Hepatocyte (in vitro differentiated cells): Measurements from ENCODE around the gene SERPINA12. TPM values are rescaled to one million over a fixed set of nuclear protein-coding genes. Genes with fewer than 3 reads are reported as not detected.

ENCODE experiments used
- DNase-seq: peaks from one replicate; pipeline ENCODE4 v3.0.0-alpha.2; 2016; ENCODE audit warnings: low spot score
- H2AFZ ChIP-seq: fragments of 200-600 bp; sonication (generic); 2 replicates; pipeline ENCODE4 v1.6.0; 2016; ENCODE audit warnings: antibody characterized with exemption, mild to moderate bottlenecking
- H3K27ac ChIP-seq: fragments of 200-600 bp; sonication (generic); 2 replicates; pipeline ENCODE4 v1.5.1; 2016; ENCODE audit warnings: mild to moderate bottlenecking
- H3K27me3 ChIP-seq: fragments of 200-600 bp; sonication (generic); 2 replicates; pipeline ENCODE4 v1.6.1; 2016
- H3K36me3 ChIP-seq: fragments of 200-600 bp; sonication (generic); replicated peaks from 2 replicates; pipeline ENCODE4 v1.5.1; 2016; ENCODE audit warnings: low read depth; ENCODE audit not compliant: insufficient read depth
- H3K4me1 ChIP-seq: fragments of 200-600 bp; sonication (generic); 2 replicates; pipeline ENCODE4 v1.5.1; 2016; ENCODE audit warnings: mild to moderate bottlenecking, moderate library complexity; ENCODE audit not compliant: insufficient read depth
- H3K4me2 ChIP-seq: fragments of 200-600 bp; sonication (generic); 2 replicates; pipeline ENCODE4 v1.6.0; 2016
- H3K4me3 ChIP-seq: fragments of 200-600 bp; sonication (generic); 2 replicates; pipeline ENCODE4 v1.5.1; 2016; ENCODE audit warnings: mild to moderate bottlenecking
- H3K79me2 ChIP-seq: fragments of 200-600 bp; sonication (generic); 2 replicates; pipeline ENCODE4 v1.6.0; 2017; ENCODE audit warnings: mild to moderate bottlenecking
- H3K9me2 ChIP-seq: fragments of 200-600 bp; sonication (generic); replicated peaks from 2 replicates; pipeline ENCODE4 v1.6.0; 2017; ENCODE audit warnings: mild to moderate bottlenecking; ENCODE audit not compliant: insufficient read depth
- H3K9me3 ChIP-seq: fragments of 200-600 bp; sonication (generic); 2 replicates; pipeline ENCODE4 v1.5.1; 2016; ENCODE audit warnings: low read depth, mild to moderate bottlenecking
- H4K20me1 ChIP-seq: fragments of 200-600 bp; sonication (generic); 2 replicates; pipeline ENCODE4 v1.6.0; 2016; ENCODE audit warnings: mild to moderate bottlenecking; ENCODE audit not compliant: insufficient read depth, poor library complexity, severe bottlenecking
- EZH2 ChIP-seq: fragments of 200-600 bp; sonication (generic); IDR thresholded peaks from 2 replicates; pipeline ENCODE4 v1.6.1; 2016; ENCODE audit warnings: antibody characterized with exemption, mild to moderate bottlenecking, borderline replicate concordance
- EZH2phosphoT487 ChIP-seq: fragments of 200-600 bp; sonication (generic); IDR thresholded peaks from one replicate; pipeline ENCODE4 v1.6.1; 2018; ENCODE audit warnings: antibody characterized with exemption, mild to moderate bottlenecking, low read depth, moderate library complexity; ENCODE audit not compliant: unreplicated experiment, severe bottlenecking
- WGBS: methylation state at CpG from one replicate; pipeline ENCODE4 v1.1.6; 2016; ENCODE audit warnings: low lambda C conversion rate; ENCODE audit errors: missing lambda C conversion rate; 5-methylcytosine and 5-hydroxymethylcytosine counted together
- polyA plus RNA-seq: library from polyadenylated mRNA; unstranded; fragments of >200 nt; fragmentation: Nextera tagmentation; extraction: Ambion mirVana; gene quantifications from 2 replicates; pipeline ENCODE4 v1.2.1, GENCODE V29; 2016
- total RNA-seq: library from RNA; depleted of rRNA; stranded (reverse); fragments of >200 nt; gene quantifications from 2 replicates; pipeline ENCODE4 v1.2.3, GENCODE V29; 2014
- TF ChIP-seq, protein P1 (sequence below): fragments of 200-600 bp; sonication (generic); IDR thresholded peaks from 2 replicates; pipeline ENCODE4 v1.5.1; 2016; ENCODE audit warnings: antibody characterized with exemption, mild to moderate bottlenecking; ENCODE audit not compliant: poor library complexity

SERPINA12 gene
- total and polyA plus RNA-seq, 2 experiments from 2014 or later = 0.25 TPM; not detected in 1

DNA sequence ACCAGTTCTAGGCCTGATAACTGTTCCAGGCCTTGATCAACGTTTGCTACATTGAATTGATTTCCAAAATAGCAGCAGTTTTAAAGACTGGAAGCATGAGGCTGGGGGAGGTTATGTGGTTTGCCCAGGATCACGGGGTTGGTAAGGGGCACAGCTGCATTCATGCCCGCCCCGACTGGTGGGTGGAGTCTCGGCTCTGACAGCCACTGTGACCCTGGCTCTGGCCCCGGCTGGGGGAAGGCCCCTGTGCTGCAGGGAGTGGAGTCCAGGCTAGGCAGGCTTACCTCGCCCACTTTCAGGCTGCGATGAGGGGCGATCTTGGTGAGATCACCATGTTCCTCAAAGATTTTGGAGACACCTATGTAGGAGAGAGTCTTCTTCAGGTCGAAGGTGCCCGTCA, 19.9 kb downstream of the SERPINA12 start:
- no peak overlapping the region for H2AFZ ChIP-seq
- no peak for DNase-seq
- TF ChIP-seq EZH2phosphoT487 (no peak), EZH2 (no peak)
- TF ChIP-seq, protein P1, sequence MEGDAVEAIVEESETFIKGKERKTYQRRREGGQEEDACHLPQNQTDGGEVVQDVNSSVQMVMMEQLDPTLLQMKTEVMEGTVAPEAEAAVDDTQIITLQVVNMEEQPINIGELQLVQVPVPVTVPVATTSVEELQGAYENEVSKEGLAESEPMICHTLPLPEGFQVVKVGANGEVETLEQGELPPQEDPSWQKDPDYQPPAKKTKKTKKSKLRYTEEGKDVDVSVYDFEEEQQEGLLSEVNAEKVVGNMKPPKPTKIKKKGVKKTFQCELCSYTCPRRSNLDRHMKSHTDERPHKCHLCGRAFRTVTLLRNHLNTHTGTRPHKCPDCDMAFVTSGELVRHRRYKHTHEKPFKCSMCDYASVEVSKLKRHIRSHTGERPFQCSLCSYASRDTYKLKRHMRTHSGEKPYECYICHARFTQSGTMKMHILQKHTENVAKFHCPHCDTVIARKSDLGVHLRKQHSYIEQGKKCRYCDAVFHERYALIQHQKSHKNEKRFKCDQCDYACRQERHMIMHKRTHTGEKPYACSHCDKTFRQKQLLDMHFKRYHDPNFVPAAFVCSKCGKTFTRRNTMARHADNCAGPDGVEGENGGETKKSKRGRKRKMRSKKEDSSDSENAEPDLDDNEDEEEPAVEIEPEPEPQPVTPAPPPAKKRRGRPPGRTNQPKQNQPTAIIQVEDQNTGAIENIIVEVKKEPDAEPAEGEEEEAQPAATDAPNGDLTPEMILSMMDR = no peak
- no peaks in the 10 kb centered on the region for H3K36me3 ChIP-seq
- H3K4me2 ChIP-seq = no peak overlapping the region
- H3K79me2 ChIP-seq = no peaks in the 10 kb centered on the region
- 88% methylated on average over 11 of the region's 11 CpGs for WGBS
- no peaks in the 10 kb centered on the region for H3K9me3 ChIP-seq
- no peak overlapping the region for H3K4me3 ChIP-seq
- H3K9me2 ChIP-seq = no peaks in the 10 kb centered on the region
- no peaks in the 10 kb centered on the region for H4K20me1 ChIP-seq
- H3K4me1 ChIP-seq = peaks cover 3% of the 10 kb centered on the region
- H3K27me3 ChIP-seq = no peaks in the 10 kb centered on the region
- H3K27ac ChIP-seq = no peak overlapping the region

DNA sequence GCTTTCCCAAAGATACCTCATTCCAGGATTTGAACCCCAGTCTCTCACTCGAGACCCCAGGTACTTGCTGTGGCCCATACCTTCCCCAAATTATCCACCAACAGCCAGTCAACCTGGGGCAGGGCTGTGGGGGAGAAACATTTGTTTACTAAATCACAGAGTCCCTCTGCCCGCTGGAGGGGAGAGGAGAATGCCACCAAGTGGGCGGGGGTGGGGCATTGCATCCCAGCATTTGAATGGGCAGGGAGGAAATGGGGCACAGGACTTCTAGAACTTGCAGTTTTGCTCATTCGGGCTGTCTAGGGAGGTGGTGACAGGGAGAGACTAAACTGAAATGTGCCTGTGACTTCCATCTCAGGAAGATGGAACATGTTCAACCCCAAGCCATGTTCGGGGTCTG, 22.4 kb downstream of the SERPINA12 start:
- WGBS = 40% methylated on average over 5 of the region's 5 CpGs
- Histone ChIP-seq H3K4me1 (peaks cover 3% of the 10 kb centered on the region), H3K36me3 (no peaks in the 10 kb centered on the region), H3K9me2 (no peaks in the 10 kb centered on the region), H3K27ac (no peak overlapping the region), H3K9me3 (no peaks in the 10 kb centered on the region), H3K79me2 (no peaks in the 10 kb centered on the region), H2AFZ (peak overlapping the region; percentile 22), H3K27me3 (no peaks in the 10 kb centered on the region), H4K20me1 (no peaks in the 10 kb centered on the region), H3K4me2 (peak overlapping the region; percentile 70), H3K4me3 (no peak overlapping the region)
- no peak for TF ChIP-seq EZH2
- DNase-seq = no peak

DNA sequence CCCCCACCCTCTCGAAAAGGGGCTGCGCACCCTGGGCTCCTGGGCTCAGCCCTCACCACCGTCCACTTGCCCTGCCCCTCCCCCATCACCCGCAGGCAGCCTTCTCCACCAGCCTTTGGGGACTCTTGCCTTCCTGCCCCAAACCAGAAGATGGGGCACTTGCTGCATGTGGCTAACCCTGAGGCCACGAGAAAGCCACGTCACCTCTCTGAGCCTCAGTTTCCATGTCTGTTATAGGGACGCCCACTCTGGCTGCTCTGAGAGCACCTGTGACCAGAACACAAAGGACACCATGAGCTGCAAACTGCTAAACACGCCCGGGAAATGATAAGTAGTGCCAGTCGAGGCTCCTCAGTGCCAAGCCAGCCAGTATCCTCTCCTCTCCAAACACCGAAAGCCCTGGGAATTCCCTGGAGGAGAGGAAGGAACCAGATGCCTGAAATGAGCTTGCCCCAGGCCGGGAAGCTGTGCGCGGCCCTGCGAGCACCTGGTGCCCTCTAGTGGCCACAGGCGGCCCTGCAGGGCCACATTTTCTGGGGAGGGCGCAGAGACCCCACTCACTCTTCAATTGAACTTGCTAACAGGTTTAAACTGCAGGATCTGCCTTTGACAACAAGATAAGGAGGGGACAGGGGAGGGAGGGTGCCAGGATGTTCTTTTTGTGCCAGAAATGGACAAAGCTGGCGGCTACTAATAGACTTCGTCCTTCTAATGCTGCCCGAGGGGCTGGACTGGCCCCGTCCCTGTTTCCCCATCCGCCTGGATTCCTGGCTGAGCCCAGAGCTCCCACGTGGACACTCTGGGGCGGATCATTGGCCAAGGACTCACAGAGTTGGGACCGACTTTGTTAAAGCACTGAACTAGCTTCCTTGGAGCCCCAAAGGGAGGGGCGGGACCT, 23.1 kb downstream of the SERPINA12 start:
- Histone ChIP-seq H3K4me3 (no peak overlapping the region), H3K4me2 (peak overlapping the region; percentile 70), H3K4me1 (peaks cover 5% of the 10 kb centered on the region), H4K20me1 (no peaks in the 10 kb centered on the region), H3K36me3 (no peaks in the 10 kb centered on the region), H3K9me3 (no peaks in the 10 kb centered on the region), H3K79me2 (no peaks in the 10 kb centered on the region), H3K9me2 (no peaks in the 10 kb centered on the region), H3K27ac (no peak overlapping the region), H3K27me3 (no peaks in the 10 kb centered on the region), H2AFZ (peak overlapping the region; percentile 22)
- WGBS = 18% methylated on average over 23 of the region's 26 CpGs
- TF ChIP-seq, protein P1 = peak; percentile 100
- no peak for TF ChIP-seq EZH2
- DNase-seq = peak; percentile 74

DNA sequence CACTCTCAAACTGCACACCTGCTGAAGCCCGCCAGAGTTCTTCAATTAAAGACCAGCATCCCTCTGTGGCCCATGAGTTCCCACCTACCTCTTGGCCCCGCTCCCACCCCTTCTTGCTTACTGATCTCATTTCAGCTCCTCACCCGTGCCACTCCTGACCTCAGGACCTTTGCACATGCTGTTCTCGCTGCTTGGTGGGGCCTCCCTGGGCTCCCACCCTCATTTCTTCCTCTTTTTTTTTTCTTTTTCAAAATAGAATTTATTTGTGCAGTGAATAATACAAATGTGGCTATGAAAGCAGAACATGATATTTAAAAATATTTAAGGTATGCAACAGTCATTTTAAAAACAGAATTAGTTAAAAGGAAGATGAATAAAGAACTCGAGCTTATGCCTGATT, 24.8 kb downstream of the SERPINA12 start:
- Histone ChIP-seq H3K4me2 (no peak overlapping the region), H3K4me3 (no peak overlapping the region), H2AFZ (no peak overlapping the region), H3K79me2 (no peaks in the 10 kb centered on the region), H3K27ac (no peak overlapping the region), H3K9me2 (no peaks in the 10 kb centered on the region), H3K27me3 (no peaks in the 10 kb centered on the region), H4K20me1 (no peaks in the 10 kb centered on the region), H3K4me1 (peaks cover 6% of the 10 kb centered on the region), H3K36me3 (no peaks in the 10 kb centered on the region), H3K9me3 (no peaks in the 10 kb centered on the region)
- 86% methylated on average over 5 of the region's 5 CpGs for WGBS
- TF ChIP-seq EZH2phosphoT487 = no peak
- TF ChIP-seq, protein P1 = no peak
- no peak for TF ChIP-seq EZH2
- no peak for DNase-seq
